HUDEP-2 (cell line): Measurements from ENCODE around the gene PTCD1.
"Not testable (repeated sequence)": the region's sequence is repeated elsewhere in the genome, so short reads cannot be mapped to it uniquely, and the experiment has no call there.

Experiments
- DNase-seq, 76 experiments: peaks; one replicate each; lab custom pipeline; 2025; ENCODE audit not compliant: unreplicated experiment in 76 of 76; lab: John Stamatoyannopoulos, UW

Gene PTCD1

DNA sequence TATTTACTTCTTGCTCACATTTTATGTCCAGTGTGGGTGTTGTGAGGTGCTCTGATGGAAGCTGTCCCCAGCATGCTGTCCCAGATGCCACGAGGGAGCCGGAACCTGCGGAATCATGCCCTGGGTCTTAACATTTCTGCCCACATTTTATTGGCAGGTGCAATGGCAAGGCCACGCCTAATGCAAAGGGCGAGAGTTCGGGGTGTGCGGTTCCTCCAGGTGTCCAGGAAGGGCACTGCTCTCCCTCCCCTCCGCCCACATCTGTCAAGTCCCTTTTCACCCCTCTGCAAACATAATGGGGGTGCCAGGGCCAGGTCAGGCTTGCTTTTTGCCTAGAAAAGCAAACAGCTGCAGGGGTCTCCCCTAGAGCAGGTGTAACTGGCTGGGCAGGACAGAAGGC is 46.6 kb downstream of the PTCD1 start:
- no peak for DNase-seq

DNA sequence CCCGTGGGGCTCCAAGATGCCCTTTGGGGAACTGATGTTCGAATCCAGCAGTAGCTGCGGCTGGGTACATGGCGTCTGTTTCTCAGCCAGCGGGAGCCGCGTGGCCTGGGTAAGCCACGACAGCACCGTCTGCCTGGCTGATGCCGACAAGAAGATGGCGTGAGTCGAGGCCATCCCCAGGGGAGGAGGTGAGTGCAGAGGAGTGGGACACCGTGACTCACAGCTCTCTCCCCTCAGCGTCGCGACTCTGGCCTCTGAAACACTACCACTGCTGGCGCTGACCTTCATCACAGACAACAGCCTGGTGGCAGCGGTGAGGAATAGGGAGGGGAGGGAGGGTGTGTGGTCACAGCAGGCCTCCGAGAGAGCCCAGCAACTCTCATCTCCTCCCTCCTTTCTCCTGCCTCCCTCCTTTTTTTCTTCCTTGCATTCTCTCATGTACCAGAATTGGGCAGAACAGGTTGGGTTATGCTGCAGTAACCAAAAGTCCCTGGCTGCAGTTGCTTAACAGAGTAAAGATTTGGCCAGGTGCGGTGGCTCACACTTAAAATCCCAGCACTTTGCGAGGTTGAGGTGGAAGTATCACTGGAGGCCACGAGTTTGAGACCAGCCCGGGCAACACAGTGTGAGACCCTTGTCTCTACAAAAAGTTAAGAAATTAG is 47.5 kb downstream of the PTCD1 start:
- DNase-seq, result no peak

GRCh38 chr7:99389772-99390171 is 48.8 kb downstream of the PTCD1 start:
- DNase-seq, result no peak

- no peak for DNase-seq
These were observed 50.7 kb downstream of the PTCD1 start for GRCh38 chr7:99387912-99388311.

GRCh38 chr7:99387239-99387635 is 51.4 kb downstream of the PTCD1 start:
- DNase-seq, result not testable (repeated sequence)

- DNase-seq, result peak in 53 of 76 experiments; percentile 6 to 68 (median 27)
These were observed 51.9 kb downstream of the PTCD1 start for GRCh38 chr7:99386584-99387238.

DNA sequence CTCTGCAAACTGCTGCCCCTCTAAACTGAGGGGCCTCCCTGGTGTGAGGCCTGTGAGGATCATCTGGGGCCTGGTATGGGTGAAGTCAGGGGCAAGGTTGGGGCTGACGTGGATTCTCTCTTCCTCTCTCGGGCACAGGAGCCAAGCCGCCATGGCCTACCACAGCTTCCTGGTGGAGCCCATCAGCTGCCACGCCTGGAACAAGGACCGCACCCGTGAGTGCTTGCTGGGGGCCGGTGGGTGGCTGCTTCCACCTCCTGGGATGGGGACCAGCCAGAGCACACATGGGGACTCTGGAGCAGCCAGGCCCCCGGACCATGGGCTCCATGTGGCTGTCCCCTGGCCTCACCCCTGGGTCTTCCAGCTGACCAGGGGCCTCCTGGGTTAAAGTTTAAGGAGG is 53.0 kb downstream of the PTCD1 start:
- DNase-seq, result no peak

GRCh38 chr7:99384523-99384922 is 54.1 kb downstream of the PTCD1 start:
- no peak for DNase-seq

GRCh38 chr7:99383791-99384370 is 54.7 kb downstream of the PTCD1 start:
- no peak for DNase-seq

DNA sequence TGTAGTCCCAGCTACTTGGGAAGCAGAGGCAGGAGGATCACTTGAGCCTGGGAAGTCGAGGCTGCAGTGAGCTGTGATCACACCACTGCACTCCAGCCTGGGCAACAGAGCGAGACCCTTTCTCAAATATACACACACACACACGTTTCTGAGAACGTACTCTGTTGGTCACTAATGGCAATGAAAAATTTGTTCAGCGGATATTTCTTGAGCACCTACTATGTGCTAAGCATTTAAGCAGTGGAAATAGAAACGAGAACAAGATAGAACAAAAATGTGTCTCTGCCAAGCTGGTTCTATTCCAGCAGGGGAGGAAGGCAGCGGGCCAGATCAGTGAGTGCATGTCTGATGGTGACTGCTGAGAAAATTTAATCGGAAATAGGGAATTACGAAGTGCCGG is 55.4 kb downstream of the PTCD1 start:
- no peak for DNase-seq

- peak in 12 of 76 experiments; percentile 7 to 58 (median 21) for DNase-seq
These were observed 56.9 kb downstream of the PTCD1 start for GRCh38 chr7:99381664-99382075.

GRCh38 chr7:99380823-99381663 is 57.6 kb downstream of the PTCD1 start:
- no peak for DNase-seq

- DNase-seq, result peak in 23 of 76 experiments; percentile 8 to 45 (median 26)
These were observed 58.4 kb downstream of the PTCD1 start for GRCh38 chr7:99380032-99380822.

DNA sequence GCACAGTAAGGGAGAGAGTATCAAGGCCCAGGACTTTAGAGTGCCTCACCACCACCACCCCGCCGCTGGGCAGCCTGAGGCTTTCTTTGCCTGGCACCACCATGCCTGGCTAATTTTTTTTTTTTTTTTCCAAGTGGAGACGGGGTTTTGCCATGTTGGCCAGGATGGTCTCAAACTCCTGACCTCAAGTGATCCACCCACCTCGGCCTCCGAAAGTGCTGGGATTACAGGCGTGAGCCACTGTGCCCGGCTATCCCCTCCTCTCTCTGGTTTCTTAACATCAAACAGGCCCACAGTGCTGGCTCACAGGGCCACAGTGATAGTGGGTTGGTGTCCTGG is 58.9 kb downstream of the PTCD1 start:
- not testable (repeated sequence) for DNase-seq

- DNase-seq, result peak in 13 of 76 experiments; percentile 9 to 30 (median 17)
These were observed 59.5 kb downstream of the PTCD1 start for GRCh38 chr7:99379043-99379577.

DNA sequence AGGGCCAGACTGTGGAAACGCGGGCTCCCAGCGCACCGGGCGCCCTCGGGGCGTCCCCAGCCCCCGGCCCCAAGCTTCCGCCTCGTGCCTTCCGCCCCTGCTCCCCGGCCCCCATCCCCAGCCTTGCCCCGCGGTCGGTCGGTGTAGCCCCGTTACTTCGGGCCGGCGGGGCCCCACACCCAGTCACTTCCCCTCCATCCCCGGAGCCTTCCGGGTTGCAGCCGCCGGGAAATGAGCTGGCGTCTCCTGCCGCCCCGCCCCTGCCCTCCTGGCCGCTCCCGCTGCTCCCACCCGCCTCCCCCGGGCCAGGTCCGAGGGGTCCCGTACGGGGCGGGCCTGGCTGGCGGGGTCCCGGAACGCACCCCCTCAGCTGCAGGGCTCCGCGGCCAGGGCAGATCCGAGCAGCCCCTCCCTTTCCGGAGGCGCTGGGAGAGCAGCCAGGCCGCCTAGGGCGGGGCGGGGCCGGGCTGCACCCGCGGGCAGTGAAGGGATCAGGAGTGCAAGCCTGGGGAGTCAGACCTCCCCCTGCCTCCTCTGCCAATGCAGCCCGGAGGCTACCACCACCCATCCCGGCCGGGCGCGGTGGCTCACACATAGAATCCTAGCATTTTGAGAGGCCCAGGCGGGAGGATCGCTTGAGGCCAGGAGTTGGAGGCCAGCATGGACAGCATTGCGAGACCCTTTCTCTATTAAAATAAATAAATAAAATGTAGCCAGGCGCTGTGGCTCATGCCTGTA is 63.4 kb downstream of the PTCD1 start:
- DNase-seq, result peak in 73 of 76 experiments; percentile 16 to 86 (median 74)

DNA sequence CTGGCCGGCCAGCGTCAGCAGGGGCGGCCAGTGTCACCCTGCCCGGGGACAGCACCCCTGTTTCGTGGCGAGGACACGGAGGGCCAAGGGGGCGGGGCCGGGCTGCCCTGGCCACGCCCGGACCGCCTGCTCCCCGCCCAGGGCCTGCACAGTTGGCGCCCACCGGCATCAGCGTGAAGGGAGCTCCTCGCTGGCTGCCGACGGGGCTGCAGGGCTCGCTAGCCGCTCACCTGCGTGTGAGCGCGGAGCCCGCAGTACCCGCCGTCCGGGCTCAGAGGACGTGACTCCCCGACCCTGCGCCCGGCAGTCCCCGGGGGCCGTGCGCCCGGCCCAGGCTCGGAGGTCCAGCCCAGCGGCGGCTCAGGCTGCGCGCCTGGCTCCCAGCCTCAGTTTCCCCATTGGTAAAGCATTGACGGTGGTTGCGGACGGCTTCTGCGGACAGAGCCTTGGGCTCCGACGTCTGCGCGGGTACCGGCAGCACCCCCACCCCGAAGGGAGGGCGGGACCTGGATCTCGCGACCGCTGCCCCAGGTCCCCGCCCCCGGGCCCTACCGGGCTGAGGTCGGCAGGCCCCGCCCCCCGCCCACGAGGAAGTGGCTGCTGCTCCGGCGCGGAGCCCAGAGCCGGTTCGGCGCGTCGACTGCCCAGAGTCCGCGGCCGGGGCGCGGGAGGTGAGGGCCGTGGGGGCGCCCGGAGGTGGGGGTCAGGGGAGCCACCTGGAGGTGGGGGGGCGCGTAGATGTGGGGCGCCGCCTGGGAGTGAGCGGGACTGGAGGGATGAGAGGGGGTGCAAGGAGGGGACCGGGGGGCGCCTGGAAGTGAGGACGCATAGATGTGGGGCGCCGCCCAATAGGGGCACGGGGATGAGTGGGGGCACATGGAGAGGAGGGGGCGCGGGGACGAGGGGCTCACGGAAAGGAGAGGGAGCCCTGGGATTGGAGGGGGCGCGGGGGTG is 64.2 kb downstream of the PTCD1 start, which contains the start of gene ARPC1B:
ARPC1B (plus strand) TSS at position 620 of the 954 bp plus-strand sequence. CDS start 10,985 bp downstream, outside the sequence.
- peak in 67 of 76 experiments; percentile 8 to 81 (median 60) for DNase-seq
